ENCODE data around the gene AGPAT3.
A peak's percentile ranks its signal among the peaks of the same experiment; 100 is the strongest.

The AGPAT3 gene

DNA sequence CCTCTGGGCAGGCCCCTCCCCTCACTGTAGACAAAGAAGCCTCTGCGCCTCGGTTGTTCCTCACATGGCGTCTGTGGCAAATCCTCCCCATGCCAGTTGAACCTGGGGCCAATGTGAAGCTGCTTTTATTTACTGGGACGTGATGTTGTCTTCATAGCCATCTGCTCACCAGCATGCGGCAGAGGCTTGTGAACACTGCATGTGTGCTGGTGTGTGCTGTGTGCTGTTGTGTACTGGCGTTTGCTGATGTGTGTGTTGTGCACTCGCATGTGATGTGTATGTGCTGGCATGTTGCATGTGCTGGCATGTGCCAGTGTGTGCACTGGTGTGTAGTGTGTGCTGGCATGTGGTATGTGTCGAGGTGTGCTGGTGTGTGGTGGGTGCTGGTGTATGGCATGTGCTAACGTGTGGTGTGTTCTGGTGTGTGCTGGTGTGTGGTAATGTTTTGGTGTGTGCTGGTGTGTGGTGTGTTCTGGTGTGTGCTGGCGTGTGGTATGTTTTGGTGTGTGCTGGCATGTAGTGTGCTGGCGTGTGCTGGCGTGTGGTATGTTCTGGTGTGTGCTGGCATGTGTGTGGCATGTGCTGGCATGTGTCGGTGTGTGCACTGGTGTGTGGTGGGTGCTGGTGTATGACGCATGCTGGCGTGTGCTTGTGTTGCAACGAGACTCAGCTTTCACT lies 109.9 kb downstream of the AGPAT3 start:
- peak; percentile 10; the same call in 2 of the 3 replicates for ATAC-seq (ENCODE audit: low read depth)
- no peak overlapping the region for H3K27ac ChIP-seq (ENCODE audit: poor library complexity, severe bottlenecking)
- TF ChIP-seq, protein P1, sequence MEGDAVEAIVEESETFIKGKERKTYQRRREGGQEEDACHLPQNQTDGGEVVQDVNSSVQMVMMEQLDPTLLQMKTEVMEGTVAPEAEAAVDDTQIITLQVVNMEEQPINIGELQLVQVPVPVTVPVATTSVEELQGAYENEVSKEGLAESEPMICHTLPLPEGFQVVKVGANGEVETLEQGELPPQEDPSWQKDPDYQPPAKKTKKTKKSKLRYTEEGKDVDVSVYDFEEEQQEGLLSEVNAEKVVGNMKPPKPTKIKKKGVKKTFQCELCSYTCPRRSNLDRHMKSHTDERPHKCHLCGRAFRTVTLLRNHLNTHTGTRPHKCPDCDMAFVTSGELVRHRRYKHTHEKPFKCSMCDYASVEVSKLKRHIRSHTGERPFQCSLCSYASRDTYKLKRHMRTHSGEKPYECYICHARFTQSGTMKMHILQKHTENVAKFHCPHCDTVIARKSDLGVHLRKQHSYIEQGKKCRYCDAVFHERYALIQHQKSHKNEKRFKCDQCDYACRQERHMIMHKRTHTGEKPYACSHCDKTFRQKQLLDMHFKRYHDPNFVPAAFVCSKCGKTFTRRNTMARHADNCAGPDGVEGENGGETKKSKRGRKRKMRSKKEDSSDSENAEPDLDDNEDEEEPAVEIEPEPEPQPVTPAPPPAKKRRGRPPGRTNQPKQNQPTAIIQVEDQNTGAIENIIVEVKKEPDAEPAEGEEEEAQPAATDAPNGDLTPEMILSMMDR (IDR thresholded peaks at IDR 0.05; ENCODE audit: poor library complexity, severe bottlenecking), result no peak
- H3K4me1 ChIP-seq (ENCODE audit: insufficient read depth, poor library complexity, severe bottlenecking), result no peaks in the 10 kb centered on the region
- no peaks in the 10 kb centered on the region for H3K9me3 ChIP-seq (ENCODE audit: severe bottlenecking)
- no peak for DNase-seq (ENCODE audit: low spot score)
- no peak overlapping the region for H3K4me3 ChIP-seq (ENCODE audit: severe bottlenecking)
- H3K36me3 ChIP-seq (ENCODE audit: low read depth), result peaks cover 24% of the 10 kb centered on the region
- no peaks in the 10 kb centered on the region for H3K27me3 ChIP-seq (ENCODE audit: insufficient read depth, poor library complexity, severe bottlenecking)

DNA sequence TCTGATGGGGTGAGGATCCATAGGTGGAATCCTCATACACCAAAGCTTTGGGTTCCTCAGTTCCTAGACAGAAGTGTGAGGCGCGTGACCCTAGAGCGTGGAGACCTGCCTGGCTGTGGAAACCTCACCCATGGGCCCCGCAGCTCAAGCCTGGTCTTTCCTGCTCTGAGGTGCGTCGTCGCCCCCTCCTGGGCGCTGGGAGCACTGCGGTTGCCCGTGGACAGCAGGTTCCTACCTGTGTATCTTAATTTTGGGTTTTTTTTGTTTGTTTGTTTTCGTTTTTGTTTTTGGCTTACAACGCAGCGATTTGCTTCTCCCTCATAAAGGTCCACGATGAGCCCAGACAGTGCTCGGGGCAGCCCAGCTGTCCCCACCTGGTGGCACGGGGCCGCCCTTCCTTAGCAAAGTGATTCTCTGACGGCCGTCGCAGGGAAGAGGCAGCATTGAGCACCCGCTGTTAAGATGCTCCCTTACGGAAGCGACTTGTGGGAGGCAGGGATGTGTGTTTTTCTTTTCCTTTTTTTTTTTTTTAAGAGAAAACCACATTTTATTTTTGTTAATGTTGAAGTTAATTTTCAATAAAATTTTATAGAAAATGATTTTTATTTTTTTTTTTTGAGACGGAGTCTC lies 110.6 kb downstream of the AGPAT3 start:
- no peaks in the 10 kb centered on the region for H3K4me1 ChIP-seq (ENCODE audit: insufficient read depth, poor library complexity, severe bottlenecking)
- no peak for DNase-seq (ENCODE audit: low spot score)
- peak; percentile 87 for ATAC-seq (ENCODE audit: low read depth)
- no peaks in the 10 kb centered on the region for H3K27me3 ChIP-seq (ENCODE audit: insufficient read depth, poor library complexity, severe bottlenecking)
- no peak overlapping the region for H3K4me3 ChIP-seq (ENCODE audit: severe bottlenecking)
- H3K27ac ChIP-seq (ENCODE audit: poor library complexity, severe bottlenecking), result no peak overlapping the region
- TF ChIP-seq, protein P1 (IDR thresholded peaks at IDR 0.05; ENCODE audit: poor library complexity, severe bottlenecking), result peak; percentile 92
- H3K9me3 ChIP-seq (ENCODE audit: severe bottlenecking), result no peaks in the 10 kb centered on the region
- H3K36me3 ChIP-seq (ENCODE audit: low read depth), result peaks cover 19% of the 10 kb centered on the region

DNA sequence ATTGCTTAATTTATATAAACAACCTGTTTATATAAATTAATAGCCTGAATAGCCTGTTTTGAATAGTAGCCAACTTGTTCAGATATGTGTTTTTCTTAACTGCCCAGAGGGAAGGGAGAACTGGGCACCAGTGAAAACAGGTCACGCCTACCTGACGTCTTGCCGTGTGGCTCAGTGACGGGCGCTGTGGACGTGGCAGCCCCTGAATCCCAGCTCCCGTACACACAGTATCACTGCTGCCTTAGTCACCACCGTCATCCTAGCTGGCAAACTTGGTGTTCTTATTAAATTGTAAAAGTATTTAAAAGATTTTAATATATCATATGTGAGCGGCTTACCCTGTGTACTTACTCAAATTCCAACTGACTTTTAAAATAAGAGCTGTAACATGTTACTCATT lies 111.6 kb downstream of the AGPAT3 start:
- Histone ChIP-seq H3K27ac (ENCODE audit: poor library complexity, severe bottlenecking) (no peak overlapping the region), H3K9me3 (ENCODE audit: severe bottlenecking) (no peaks in the 10 kb centered on the region), H3K4me3 (ENCODE audit: severe bottlenecking) (no peak overlapping the region), H3K4me1 (ENCODE audit: insufficient read depth, poor library complexity, severe bottlenecking) (no peaks in the 10 kb centered on the region), H3K27me3 (ENCODE audit: insufficient read depth, poor library complexity, severe bottlenecking) (no peaks in the 10 kb centered on the region), H3K36me3 (ENCODE audit: low read depth) (peaks cover 22% of the 10 kb centered on the region)
- DNase-seq (ENCODE audit: low spot score) (no peak), ATAC-seq (ENCODE audit: low read depth) (no peak)
- TF ChIP-seq, protein P1 (IDR thresholded peaks at IDR 0.05; ENCODE audit: poor library complexity, severe bottlenecking), result no peak

GRCh38 chr21:43978060-43978459 lies 113.0 kb downstream of the AGPAT3 start:
- Histone ChIP-seq H3K27me3 (ENCODE audit: insufficient read depth, poor library complexity, severe bottlenecking) (no peaks in the 10 kb centered on the region), H3K36me3 (ENCODE audit: low read depth) (peaks cover 27% of the 10 kb centered on the region), H3K9me3 (ENCODE audit: severe bottlenecking) (no peaks in the 10 kb centered on the region), H3K4me3 (ENCODE audit: severe bottlenecking) (no peak overlapping the region), H3K27ac (ENCODE audit: poor library complexity, severe bottlenecking) (no peak overlapping the region), H3K4me1 (ENCODE audit: insufficient read depth, poor library complexity, severe bottlenecking) (no peaks in the 10 kb centered on the region)
- DNase-seq (ENCODE audit: low spot score), result no peak
- TF ChIP-seq, protein P1 (IDR thresholded peaks at IDR 0.05; ENCODE audit: poor library complexity, severe bottlenecking), result no peak
- no peak for ATAC-seq (ENCODE audit: low read depth)

DNA sequence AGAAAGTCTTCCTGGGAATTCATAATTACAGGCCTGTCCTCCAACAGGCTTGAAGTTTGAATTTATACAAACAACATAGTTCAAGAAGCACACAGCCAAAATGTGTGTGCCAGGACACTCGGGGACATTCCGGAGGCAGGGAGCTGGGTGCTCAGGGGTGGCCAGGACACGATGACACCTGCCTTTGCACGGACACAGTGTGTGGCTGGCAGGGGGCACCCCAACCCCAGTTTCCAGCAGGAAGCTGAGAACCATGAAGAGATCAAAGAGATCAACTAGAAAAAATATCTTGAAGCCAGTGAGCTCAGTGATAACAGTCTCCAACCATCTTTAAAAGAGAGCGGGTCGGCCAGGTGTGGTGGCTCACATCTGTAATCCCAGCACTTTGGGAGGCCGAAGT lies 114.6 kb downstream of the AGPAT3 start:
- H3K9me3 ChIP-seq (ENCODE audit: severe bottlenecking), result no peaks in the 10 kb centered on the region
- H3K27ac ChIP-seq (ENCODE audit: poor library complexity, severe bottlenecking), result no peak overlapping the region
- no peaks in the 10 kb centered on the region for H3K27me3 ChIP-seq (ENCODE audit: insufficient read depth, poor library complexity, severe bottlenecking)
- DNase-seq (ENCODE audit: low spot score) (no peak), ATAC-seq (ENCODE audit: low read depth) (no peak)
- peaks cover 27% of the 10 kb centered on the region for H3K36me3 ChIP-seq (ENCODE audit: low read depth)
- TF ChIP-seq, protein P1 (IDR thresholded peaks at IDR 0.05; ENCODE audit: poor library complexity, severe bottlenecking), result peak; percentile 33
- no peaks in the 10 kb centered on the region for H3K4me1 ChIP-seq (ENCODE audit: insufficient read depth, poor library complexity, severe bottlenecking)
- H3K4me3 ChIP-seq (ENCODE audit: severe bottlenecking), result no peak overlapping the region

Data from RWPE2 (cell line).